Measurements from ENCODE around the gene BRD2.

DNA sequence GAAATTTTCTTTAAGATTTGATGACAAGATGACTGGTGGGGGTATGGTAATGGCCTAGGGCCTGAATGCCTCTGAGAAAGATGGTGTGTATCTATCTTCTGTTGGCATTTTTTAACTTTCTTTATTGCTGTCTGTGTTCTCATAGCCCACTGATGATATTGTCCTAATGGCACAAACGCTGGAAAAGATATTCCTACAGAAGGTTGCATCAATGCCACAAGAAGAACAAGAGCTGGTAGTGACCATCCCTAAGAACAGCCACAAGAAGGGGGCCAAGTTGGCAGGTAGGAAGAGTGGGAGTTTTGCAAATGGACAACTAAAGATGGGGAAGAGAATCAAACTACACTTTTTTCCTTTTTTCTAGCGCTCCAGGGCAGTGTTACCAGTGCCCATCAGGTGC lies 7.5 kb downstream of the BRD2 start:
- TF ChIP-seq CTCF (IDR thresholded peaks at IDR 0.05), result no peak
- no peak for TF ChIP-seq POLR2A (IDR thresholded peaks at IDR 0.05)

Measured in heart left ventricle (tissue), 13 donors.